GM18951 (cell line): Measurements from ENCODE around the gene MMP24OS.

Experiments used
- POLR2A ChIP-seq: IDR thresholded peaks from 4 replicates; pipeline ENCODE4 v1.6.1; 2011; ENCODE audit warnings: mild to moderate bottlenecking; ENCODE audit not compliant: insufficient read length, insufficient read depth; ENCODE audit errors: extremely low read depth
- in situ Hi-C: fragments of 300-500 bp; cut with MboI; formaldehyde crosslinking; loops from one replicate; pipeline ENCODE4 v1.12.0; 2022; ENCODE audit warnings: low sequenced_read_pairs, mixed read lengths, inconsistent platforms; ENCODE audit not compliant: unreplicated experiment

Gene MMP24OS

DNA sequence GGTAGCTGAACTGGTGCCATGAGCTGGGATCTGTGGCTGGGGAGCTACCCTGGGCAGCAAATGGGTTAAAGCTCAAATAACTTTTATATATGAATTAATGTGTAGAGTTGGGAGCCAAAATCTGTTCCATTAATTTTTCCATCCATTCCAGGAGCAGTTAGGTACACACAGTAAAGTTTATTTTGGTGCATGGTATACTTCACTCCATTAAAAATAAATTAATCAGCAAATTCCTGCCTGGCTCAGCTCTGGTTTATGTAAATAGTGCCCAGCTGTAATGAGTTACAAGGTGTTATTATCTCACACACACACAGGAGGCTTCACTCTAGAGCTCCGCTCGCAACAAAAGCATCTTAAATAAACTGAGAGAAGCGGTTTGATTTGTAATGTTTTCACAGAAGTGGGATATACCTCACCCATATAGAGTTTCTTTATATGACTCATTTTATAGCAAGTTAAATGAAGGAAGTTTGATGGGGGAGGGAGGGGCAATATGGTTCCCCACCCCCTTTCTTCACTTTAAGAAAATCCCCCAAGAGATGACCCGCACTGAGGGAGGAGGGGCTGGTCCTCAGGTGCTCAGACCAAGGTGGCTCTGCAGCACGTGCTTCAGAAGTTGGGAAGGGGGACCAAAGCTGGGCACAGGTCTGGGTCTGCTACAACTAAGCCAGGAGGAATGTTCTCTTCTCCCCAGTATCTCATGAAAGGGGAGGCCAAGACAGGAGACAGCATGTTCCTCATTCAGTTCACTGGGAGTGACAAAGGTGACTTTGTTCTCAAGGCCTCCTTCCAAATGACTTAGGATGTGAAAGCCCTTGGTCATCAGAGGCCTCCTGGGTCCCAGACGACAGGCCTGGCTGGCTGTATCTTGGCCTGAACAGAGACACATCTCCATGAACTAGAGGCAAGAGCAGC, 24.8 kb upstream of the MMP24OS start:
- no peak for TF ChIP-seq POLR2A
- in situ Hi-C loops = loop anchor here (10.0 kb wide), 1 partner anchor 142 kb away; no protein-coding TSS in a partner anchor

GRCh38 chr20:35301426-35301825, 23.5 kb upstream of the MMP24OS start:
- TF ChIP-seq POLR2A = no peak
- in situ Hi-C loops = loop anchor here (10.0 kb wide), 1 partner anchor 143 kb away; no protein-coding TSS in a partner anchor

DNA sequence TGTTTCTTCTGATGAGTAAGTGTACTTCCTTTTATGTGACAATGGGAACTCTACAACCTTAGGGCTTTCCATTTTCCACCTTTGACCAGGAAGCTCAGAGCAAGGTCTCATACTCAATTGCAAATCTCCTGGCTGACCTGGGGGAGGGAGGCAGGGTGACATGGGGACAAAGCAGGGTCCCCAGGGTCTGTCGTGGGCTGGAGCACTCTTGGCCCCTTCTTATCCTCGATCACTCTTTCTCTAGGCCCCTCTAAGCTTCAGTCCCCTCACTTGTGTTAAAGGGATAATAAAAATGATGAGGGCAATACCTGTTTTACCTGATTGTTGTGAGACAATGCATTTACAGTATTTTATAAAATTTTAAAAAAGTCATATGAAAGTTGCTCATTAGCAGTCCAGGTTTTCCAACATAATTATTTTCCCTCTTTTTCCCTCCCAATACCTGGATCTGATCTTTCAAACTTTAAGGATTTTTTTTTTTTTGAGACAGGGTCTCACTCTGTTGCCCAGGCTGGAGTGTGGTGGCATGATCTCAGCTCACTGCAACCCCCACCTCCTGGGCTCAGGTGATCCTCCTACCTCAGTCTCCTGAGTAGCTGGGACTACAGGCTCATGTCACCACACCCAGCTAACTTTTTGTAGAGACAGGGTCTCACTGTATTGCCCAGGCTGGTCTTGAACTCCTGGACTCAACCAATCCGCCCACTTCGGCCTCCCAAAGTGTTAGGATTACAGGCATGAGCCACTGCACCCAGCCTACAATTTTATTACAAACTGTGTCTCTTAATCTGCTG, 22.7 kb upstream of the MMP24OS start:
- in situ Hi-C loops = loop anchor here (10.0 kb wide), 1 partner anchor 144 kb away; no protein-coding TSS in a partner anchor
- TF ChIP-seq POLR2A = no peak

GRCh38 chr20:35299780-35300179, 21.9 kb upstream of the MMP24OS start:
- no peak for TF ChIP-seq POLR2A
- in situ Hi-C loops = loop anchor here (10.0 kb wide), 1 partner anchor 145 kb away; no protein-coding TSS in a partner anchor

GRCh38 chr20:35298264-35298663, 20.3 kb upstream of the MMP24OS start:
- in situ Hi-C loops = no loop called here
- no peak for TF ChIP-seq POLR2A

DNA sequence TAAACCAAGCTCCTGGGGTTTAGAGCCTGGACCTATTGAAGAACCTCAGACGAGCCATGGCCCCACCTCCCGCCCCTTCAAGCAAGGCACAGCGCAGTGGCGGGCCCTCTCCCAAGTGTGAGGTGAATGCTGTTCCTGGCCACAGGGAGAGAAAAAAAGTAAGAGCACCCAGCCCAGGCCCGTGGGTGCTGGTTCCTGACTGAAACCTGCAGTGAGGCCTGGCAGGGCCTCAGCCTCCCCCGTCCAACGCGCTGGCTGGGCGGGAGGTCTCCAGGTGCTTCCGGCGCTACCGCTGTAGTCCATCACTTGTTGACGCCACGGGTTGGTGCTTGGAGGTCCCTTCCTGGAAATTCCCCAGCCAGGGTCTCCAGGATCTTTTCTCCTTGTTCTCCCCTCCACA, 19.8 kb upstream of the MMP24OS start:
- TF ChIP-seq POLR2A = no peak
- in situ Hi-C loops = no loop called here

- in situ Hi-C loops = no loop called here
- no peak for TF ChIP-seq POLR2A
These were observed 19.2 kb upstream of the MMP24OS start for GRCh38 chr20:35297155-35297554.

GRCh38 chr20:35296101-35296554, 18.2 kb upstream of the MMP24OS start:
- in situ Hi-C loops = no loop called here
- TF ChIP-seq POLR2A = no peak

DNA sequence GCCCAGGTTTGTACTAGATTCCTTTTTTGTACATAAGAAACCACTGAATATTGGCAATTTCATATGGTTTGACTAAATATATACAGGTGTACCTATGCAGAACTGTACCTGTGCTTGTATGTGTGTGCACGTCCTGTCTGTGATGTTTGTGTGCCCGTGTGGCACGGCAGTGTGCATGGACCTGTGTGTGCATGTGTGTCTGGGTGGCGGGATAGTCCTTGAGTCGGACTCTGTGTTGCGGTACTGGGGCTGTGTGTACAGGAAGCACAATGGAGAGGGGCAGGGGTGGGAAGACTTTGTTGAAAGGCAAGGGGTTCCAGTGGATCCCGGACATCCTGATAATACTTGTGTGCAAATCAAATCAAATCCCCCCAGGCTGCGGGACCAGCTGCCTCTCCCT, 17.8 kb upstream of the MMP24OS start:
- no peak for TF ChIP-seq POLR2A

GRCh38 chr20:35295058-35295457, 17.1 kb upstream of the MMP24OS start:
- in situ Hi-C loops = no loop called here
- TF ChIP-seq POLR2A = no peak

More for the DNA sequence above, 17.8 kb upstream of the MMP24OS start:
- in situ Hi-C loops = no loop called here

- TF ChIP-seq POLR2A = no peak
- in situ Hi-C loops = no loop called here
These were observed 16.4 kb upstream of the MMP24OS start for GRCh38 chr20:35294293-35294685.

- in situ Hi-C loops = no loop called here
- TF ChIP-seq POLR2A = no peak
These were observed 15.7 kb upstream of the MMP24OS start for GRCh38 chr20:35293303-35294292.
